Measurements from ENCODE around the gene SEMA3A. TPM values are rescaled to one million over a fixed set of nuclear protein-coding genes. Genes with fewer than 3 reads are reported as not detected.

SEMA3A gene
- total RNA-seq, 2 experiments from 2014 or later, result 0.50 to 0.60 TPM

DNA sequence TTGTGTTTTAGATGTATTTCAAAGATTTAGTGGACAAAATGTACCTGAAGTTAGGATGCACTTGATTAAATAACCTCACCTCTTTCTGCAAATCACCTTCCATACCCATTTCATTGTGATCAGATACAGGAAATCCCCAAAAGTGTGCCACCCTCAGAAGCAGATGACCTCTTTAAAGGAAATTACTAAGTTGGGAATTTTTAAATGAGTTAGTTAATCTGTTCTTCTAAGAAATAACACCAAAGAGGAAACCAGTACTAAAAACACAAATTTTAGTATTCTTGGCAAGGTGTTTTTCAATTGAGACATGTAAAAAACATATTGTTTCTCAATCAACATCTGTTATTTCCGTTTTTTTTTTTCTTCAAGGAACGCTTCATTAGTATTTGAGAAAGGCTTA is 4.6 kb upstream of the SEMA3A start:
- TF ChIP-seq, protein P1, sequence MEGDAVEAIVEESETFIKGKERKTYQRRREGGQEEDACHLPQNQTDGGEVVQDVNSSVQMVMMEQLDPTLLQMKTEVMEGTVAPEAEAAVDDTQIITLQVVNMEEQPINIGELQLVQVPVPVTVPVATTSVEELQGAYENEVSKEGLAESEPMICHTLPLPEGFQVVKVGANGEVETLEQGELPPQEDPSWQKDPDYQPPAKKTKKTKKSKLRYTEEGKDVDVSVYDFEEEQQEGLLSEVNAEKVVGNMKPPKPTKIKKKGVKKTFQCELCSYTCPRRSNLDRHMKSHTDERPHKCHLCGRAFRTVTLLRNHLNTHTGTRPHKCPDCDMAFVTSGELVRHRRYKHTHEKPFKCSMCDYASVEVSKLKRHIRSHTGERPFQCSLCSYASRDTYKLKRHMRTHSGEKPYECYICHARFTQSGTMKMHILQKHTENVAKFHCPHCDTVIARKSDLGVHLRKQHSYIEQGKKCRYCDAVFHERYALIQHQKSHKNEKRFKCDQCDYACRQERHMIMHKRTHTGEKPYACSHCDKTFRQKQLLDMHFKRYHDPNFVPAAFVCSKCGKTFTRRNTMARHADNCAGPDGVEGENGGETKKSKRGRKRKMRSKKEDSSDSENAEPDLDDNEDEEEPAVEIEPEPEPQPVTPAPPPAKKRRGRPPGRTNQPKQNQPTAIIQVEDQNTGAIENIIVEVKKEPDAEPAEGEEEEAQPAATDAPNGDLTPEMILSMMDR (IDR thresholded peaks at IDR 0.05), result no peak
- peaks cover 5% of the 10 kb centered on the region for H3K27me3 Mint-ChIP-seq
- DNase-seq, result no peak
- intact Hi-C loops (cut with DNase I, micrococcal nuclease), result no loop called here
- CTCF ChIA-PET, result no interaction called here
- Histone ChIP-seq H3K27me3 (ENCODE audit: control insufficient read depth in 1 of 2, insufficient read depth in 2 of 2, low read length in 2 of 2) (no peaks in the 10 kb centered on the region), H3K27ac (ENCODE audit: low read depth in 1 of 2, low read length in 2 of 2) (no peak overlapping the region), H3K9me3 (ENCODE audit: control insufficient read depth in 1 of 2, insufficient read depth in 1 of 2, low read length in 2 of 2) (peaks cover 0 to 4% of the 10 kb centered on the region in 2 experiments), H3K4me1 (ENCODE audit: insufficient read depth, low read length) (no peaks in the 10 kb centered on the region), H3K4me3 (ENCODE audit: low read length) (no peak overlapping the region), H3K36me3 (ENCODE audit: insufficient read depth, low read length) (no peaks in the 10 kb centered on the region)
- no peak overlapping the region for H3K4me3 Mint-ChIP-seq
- H3K9me3 Mint-ChIP-seq, result no peaks in the 10 kb centered on the region
- POLR2A ChIA-PET, result no interaction called here
- ATAC-seq (ENCODE audit: poor library complexity), result no peak
- peaks cover 22% of the 10 kb centered on the region for H3K4me1 Mint-ChIP-seq (ENCODE audit: low read depth)
- no peak overlapping the region for H3K27ac Mint-ChIP-seq
- no peaks in the 10 kb centered on the region for H3K36me3 Mint-ChIP-seq (ENCODE audit: low read depth)

DNA sequence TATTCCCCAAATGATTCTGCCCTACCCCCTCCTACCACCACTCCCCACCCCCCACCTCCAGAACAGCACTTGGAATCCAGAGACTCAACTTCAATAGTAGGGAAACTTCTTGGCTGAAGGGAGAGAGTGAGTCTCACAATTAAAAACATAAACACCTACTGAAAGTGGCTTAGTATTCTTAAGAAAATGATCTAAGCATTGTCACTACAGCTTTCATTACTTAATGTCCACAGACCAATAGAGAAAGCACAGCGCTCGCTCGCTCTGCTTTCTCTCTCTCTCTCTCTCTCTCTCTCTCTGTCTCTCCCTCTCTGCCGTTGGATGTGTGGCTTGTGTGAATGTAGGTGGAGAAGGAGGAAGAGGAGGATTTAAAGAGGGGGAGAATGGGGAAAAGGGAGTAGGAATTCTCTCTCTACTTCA is 1.5 kb upstream of the SEMA3A start:
- CTCF ChIA-PET, result no interaction called here
- Histone ChIP-seq H3K4me1 (ENCODE audit: insufficient read depth, low read length) (no peaks in the 10 kb centered on the region), H3K36me3 (ENCODE audit: insufficient read depth, low read length) (no peaks in the 10 kb centered on the region), H3K9me3 (ENCODE audit: control insufficient read depth in 1 of 2, insufficient read depth in 1 of 2, low read length in 2 of 2) (peaks cover 0 to 4% of the 10 kb centered on the region in 2 experiments), H3K27me3 (ENCODE audit: control insufficient read depth in 1 of 2, insufficient read depth in 2 of 2, low read length in 2 of 2) (no peaks in the 10 kb centered on the region), H3K4me3 (ENCODE audit: low read length) (no peak overlapping the region), H3K27ac (ENCODE audit: low read depth in 1 of 2, low read length in 2 of 2) (no peak overlapping the region)
- TF ChIP-seq, protein P1 (IDR thresholded peaks at IDR 0.05), result no peak
- no peaks in the 10 kb centered on the region for H3K9me3 Mint-ChIP-seq
- no peak overlapping the region for H3K27ac Mint-ChIP-seq
- ATAC-seq (ENCODE audit: poor library complexity), result no peak
- peaks cover 5% of the 10 kb centered on the region for H3K27me3 Mint-ChIP-seq
- intact Hi-C loops (cut with DNase I, micrococcal nuclease), result no loop called here
- H3K4me1 Mint-ChIP-seq (ENCODE audit: low read depth), result peaks cover 30% of the 10 kb centered on the region
- POLR2A ChIA-PET, result interaction anchor here (0.8 kb wide), 1 partner anchor 136 kb away, joined by 3 read pairs; no protein-coding TSS in a partner anchor
- peak overlapping the region; percentile 94 for H3K4me3 Mint-ChIP-seq
- H3K36me3 Mint-ChIP-seq (ENCODE audit: low read depth), result no peaks in the 10 kb centered on the region
- no peak for DNase-seq

DNA sequence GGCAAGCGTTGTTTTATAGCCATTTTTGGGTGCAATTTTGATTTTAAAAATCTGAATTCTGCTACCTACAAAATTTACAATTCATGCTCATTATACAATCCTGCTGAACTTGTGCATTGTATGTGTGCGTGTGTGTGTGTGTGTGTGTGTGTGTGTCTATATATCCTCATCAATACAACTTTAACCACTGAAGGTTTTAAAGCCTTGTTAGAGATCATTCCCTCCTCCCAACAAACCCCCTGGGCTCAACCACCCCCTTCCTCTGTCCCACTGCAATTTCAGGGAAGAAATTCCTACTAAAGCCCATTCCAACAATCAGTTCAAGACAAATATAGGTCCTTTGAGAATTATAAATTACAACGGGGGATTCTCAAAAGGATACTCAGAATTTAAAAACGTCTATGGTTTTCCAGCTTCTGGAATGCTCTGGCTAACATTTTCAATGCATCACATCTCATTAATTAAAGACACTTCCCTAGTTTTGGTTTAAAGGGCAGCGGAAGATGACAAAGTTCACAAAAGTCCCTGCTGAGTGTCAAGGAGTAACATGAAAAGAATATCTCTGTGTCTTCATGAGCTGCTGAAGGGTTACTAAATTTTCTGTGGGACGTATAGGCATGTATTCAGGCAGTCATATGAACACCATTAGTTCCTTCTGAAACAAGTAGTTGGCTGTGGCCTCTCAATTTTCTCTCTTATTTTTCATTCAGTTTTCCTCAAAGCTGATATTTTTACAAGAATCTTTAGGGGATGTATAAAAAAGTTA is 889 bp upstream of the SEMA3A start:
- TF ChIP-seq, protein P1 (IDR thresholded peaks at IDR 0.05), result no peak
- Histone ChIP-seq H3K4me1 (ENCODE audit: insufficient read depth, low read length) (no peaks in the 10 kb centered on the region), H3K27ac (ENCODE audit: low read depth in 1 of 2, low read length in 2 of 2) (no peak overlapping the region), H3K4me3 (ENCODE audit: low read length) (peak overlapping the region; percentile 55), H3K36me3 (ENCODE audit: insufficient read depth, low read length) (no peaks in the 10 kb centered on the region), H3K9me3 (ENCODE audit: control insufficient read depth in 1 of 2, insufficient read depth in 1 of 2, low read length in 2 of 2) (peaks cover 0 to 4% of the 10 kb centered on the region in 2 experiments), H3K27me3 (ENCODE audit: control insufficient read depth in 1 of 2, insufficient read depth in 2 of 2, low read length in 2 of 2) (no peaks in the 10 kb centered on the region)
- ATAC-seq (ENCODE audit: poor library complexity) (no peak), DNase-seq (no peak)
- POLR2A ChIA-PET, result interaction anchor here (0.7 to 0.8 kb wide), 2 partner anchors 135 to 1008 kb away, joined by 3 read pairs; no protein-coding TSS in a partner anchor
- Mint-ChIP-seq H3K4me1 (ENCODE audit: low read depth) (peaks cover 30% of the 10 kb centered on the region), H3K4me3 (peak overlapping the region; percentile 94), H3K27ac (no peak overlapping the region), H3K27me3 (peaks cover 5% of the 10 kb centered on the region), H3K9me3 (no peaks in the 10 kb centered on the region), H3K36me3 (ENCODE audit: low read depth) (no peaks in the 10 kb centered on the region)
- intact Hi-C loops (cut with DNase I, micrococcal nuclease), result no loop called here
- CTCF ChIA-PET, result no interaction called here

Measured in CD4-positive, alpha-beta T cell (primary cell).